Trophoblast cell (in vitro differentiated cells and primary cell): ENCODE data around the gene BCOR.
A peak's percentile ranks its signal among the peaks of the same experiment; 100 is the strongest.

Experiments used
- DNase-seq, 2 donors: peaks; one replicate each; pipeline ENCODE4 v3.0.0-alpha.2; 2016
- H2AFZ ChIP-seq: 2 replicates; pipeline ENCODE4 v1.6.1; 2013; ENCODE audit warnings: low read length, moderate library complexity, mild to moderate bottlenecking; ENCODE audit not compliant: insufficient read depth, poor library complexity
- H2AK5ac ChIP-seq: 2 replicates; pipeline ENCODE4 v1.6.1; 2013; ENCODE audit warnings: mild to moderate bottlenecking, low read length
- H2BK120ac ChIP-seq: 2 replicates; pipeline ENCODE4 v1.6.1; 2013; ENCODE audit warnings: low read length, mild to moderate bottlenecking, moderate library complexity; ENCODE audit not compliant: insufficient read depth, poor library complexity
- H2BK12ac ChIP-seq: 2 replicates; pipeline ENCODE4 v1.6.1; 2013; ENCODE audit warnings: mild to moderate bottlenecking, low read length, moderate library complexity
- H2BK5ac ChIP-seq: 2 replicates; pipeline ENCODE4 v1.6.1; 2013; ENCODE audit warnings: low read length, low read depth, moderate library complexity, mild to moderate bottlenecking; ENCODE audit not compliant: poor library complexity
- H3K14ac ChIP-seq: 2 replicates; pipeline ENCODE4 v1.6.1; 2013; ENCODE audit warnings: mild to moderate bottlenecking, low read length
- H3K18ac ChIP-seq: 2 replicates; pipeline ENCODE4 v1.6.1; 2013; ENCODE audit warnings: mild to moderate bottlenecking, low read length
- H3K23ac ChIP-seq: 2 replicates; pipeline ENCODE4 v1.6.1; 2013; ENCODE audit warnings: low read length
- H3K27ac ChIP-seq: 2 replicates; pipeline ENCODE4 v1.5.1; 2013; ENCODE audit warnings: low read depth, mild to moderate bottlenecking, inconsistent platforms, low read length, moderate library complexity
- H3K27me3 ChIP-seq: 2 replicates; pipeline ENCODE4 v1.6.1; 2013; ENCODE audit warnings: inconsistent platforms, mild to moderate bottlenecking, low read length, moderate library complexity; ENCODE audit not compliant: insufficient read depth
- H3K36me3 ChIP-seq, 2 experiments: 1 replicate in 1 of 2; 2 replicates in 1 of 2; pipeline ENCODE4 v1.6.1; 2013; ENCODE audit warnings: low read length in 2 of 2, mild to moderate bottlenecking in 2 of 2, moderate library complexity in 1 of 2; ENCODE audit not compliant: insufficient read depth in 2 of 2, control insufficient read depth in 1 of 2
- H3K4ac ChIP-seq: 2 replicates; pipeline ENCODE4 v1.6.1; 2013; ENCODE audit warnings: low read depth, mild to moderate bottlenecking, low read length, moderate library complexity
- H3K4me1 ChIP-seq, 2 experiments: 1 replicate in 1 of 2; 2 replicates in 1 of 2; pipeline ENCODE4 v1.6.1; 2013; ENCODE audit warnings: low read length in 2 of 2, mild to moderate bottlenecking in 2 of 2, moderate library complexity in 1 of 2; ENCODE audit not compliant: insufficient read depth in 2 of 2, control insufficient read depth in 1 of 2
- H3K4me2 ChIP-seq: 2 replicates; pipeline ENCODE4 v1.6.1; 2013; ENCODE audit warnings: inconsistent platforms, mild to moderate bottlenecking, low read length, moderate library complexity
- H3K4me3 ChIP-seq: 2 replicates; pipeline ENCODE4 v1.5.1; 2013; ENCODE audit warnings: mild to moderate bottlenecking, low read depth, low read length, inconsistent platforms
- H3K79me1 ChIP-seq: one replicate; pipeline ENCODE4 v1.6.1; 2013; ENCODE audit warnings: low read length
- H3K79me2 ChIP-seq: 2 replicates; pipeline ENCODE4 v1.6.1; 2013; ENCODE audit warnings: low read length, mild to moderate bottlenecking; ENCODE audit not compliant: control insufficient read depth, insufficient read depth, poor library complexity
- H3K9ac ChIP-seq: 2 replicates; pipeline ENCODE4 v1.6.1; 2013; ENCODE audit warnings: mild to moderate bottlenecking, low read length
- H3K9me3 ChIP-seq: 2 replicates; pipeline ENCODE4 v1.6.1; 2013; ENCODE audit warnings: low read depth, mild to moderate bottlenecking, control low read depth, inconsistent platforms, low read length; ENCODE audit not compliant: insufficient read depth
- H4K12ac ChIP-seq: 2 replicates; pipeline ENCODE4 v1.6.1; 2013; ENCODE audit warnings: low read depth, mild to moderate bottlenecking, low read length, moderate library complexity
- H4K8ac ChIP-seq: 2 replicates; pipeline ENCODE4 v1.6.1; 2013; ENCODE audit warnings: low read depth, mild to moderate bottlenecking, low read length, moderate library complexity
- H4K91ac ChIP-seq: one replicate; pipeline ENCODE4 v1.6.1; 2013; ENCODE audit warnings: low read depth, mild to moderate bottlenecking, low read length, moderate library complexity
- WGBS: extraction: QIAGEN DNeasy Blood & Tissue Kit; methylation state at CpG from one replicate; pipeline ENCODE4 v1.1.7; 2013; ENCODE audit warnings: missing lambda C conversion rate; ENCODE audit not compliant: insufficient read length, insufficient coverage; ENCODE audit errors: extremely low coverage; 5-methylcytosine and 5-hydroxymethylcytosine counted together

Gene BCOR

DNA sequence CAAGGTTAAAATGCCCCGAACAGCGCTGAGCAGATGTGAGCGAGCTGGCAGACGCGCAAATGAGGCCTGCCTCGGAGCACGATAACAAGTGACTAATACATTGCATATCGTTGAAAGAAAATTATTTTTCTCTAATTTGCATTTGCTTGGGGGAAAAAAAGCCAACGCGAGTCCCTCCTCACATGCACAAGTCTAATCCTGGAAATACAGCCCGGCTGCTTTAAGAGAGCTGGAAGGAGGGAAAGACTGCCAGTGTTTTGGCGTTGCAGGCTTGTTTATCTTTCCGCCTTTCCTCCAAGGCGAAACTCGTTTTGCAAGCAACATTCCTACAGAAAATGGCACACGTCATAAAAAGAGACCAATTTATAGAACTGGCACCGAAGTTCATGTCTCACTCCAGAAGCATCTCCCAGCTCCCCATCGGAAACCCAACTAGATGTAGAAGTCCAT lies 12.6 kb downstream of the BCOR start:
- Histone ChIP-seq H3K79me2 (peaks cover 3% of the 10 kb centered on the region), H3K27me3 (no peaks in the 10 kb centered on the region), H3K14ac (no peak overlapping the region), H3K18ac (no peak overlapping the region), H3K4ac (no peak overlapping the region), H3K36me3 (peaks cover 0 to 1% of the 10 kb centered on the region in 2 experiments), H3K9me3 (no peaks in the 10 kb centered on the region), H4K91ac (no peak overlapping the region), H4K12ac (no peak overlapping the region), H3K79me1 (peaks cover 10% of the 10 kb centered on the region), H3K9ac (no peak overlapping the region), H2BK5ac (no peak overlapping the region), H3K27ac (no peak overlapping the region), H2AK5ac (no peak overlapping the region), H2AFZ (no peak overlapping the region), H3K4me1 (peaks cover 32 to 40% of the 10 kb centered on the region in 2 experiments), H4K8ac (peak overlapping the region; percentile 47), H2BK120ac (no peak overlapping the region), H3K4me2 (peak overlapping the region; percentile 5), H3K23ac (no peak overlapping the region), H2BK12ac (no peak overlapping the region), H3K4me3 (no peak overlapping the region)
- peak; percentile 15 to 73 for DNase-seq
- WGBS = no CpG with 5 or more reads among the region's 18 CpGs

DNA sequence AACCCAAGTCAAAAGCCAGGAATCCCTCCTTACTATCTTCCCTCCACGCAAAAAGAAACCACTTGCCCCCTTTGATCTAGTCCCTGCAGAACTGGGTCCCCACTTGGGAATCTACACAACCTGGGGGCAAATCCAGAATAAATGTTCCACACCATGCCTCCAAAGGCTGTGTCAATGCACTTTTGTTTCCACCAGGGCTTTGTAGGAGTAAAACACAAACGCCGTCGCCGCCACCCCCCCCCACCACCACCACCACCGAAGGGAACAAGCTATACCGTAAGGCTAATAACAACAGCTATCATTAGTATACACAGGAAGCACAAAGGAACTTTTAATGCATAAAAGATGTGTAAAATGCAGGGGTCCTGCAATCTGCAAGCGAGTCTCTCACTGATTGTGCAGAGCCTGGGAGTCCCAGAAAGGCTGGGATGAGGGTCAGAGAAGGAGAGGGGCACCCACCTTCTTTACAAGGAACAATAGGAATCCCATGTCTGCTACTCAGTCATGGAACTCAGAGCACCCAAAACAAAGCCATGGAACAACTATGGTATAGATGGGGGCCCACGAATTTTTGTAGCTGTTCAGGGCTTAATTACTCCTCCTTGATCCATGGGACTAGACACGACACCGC lies 13.2 kb downstream of the BCOR start:
- no CpG with 5 or more reads among the region's 11 CpGs for WGBS
- H2BK120ac ChIP-seq = no peak overlapping the region
- no peaks in the 10 kb centered on the region for H3K27me3 ChIP-seq

DNA sequence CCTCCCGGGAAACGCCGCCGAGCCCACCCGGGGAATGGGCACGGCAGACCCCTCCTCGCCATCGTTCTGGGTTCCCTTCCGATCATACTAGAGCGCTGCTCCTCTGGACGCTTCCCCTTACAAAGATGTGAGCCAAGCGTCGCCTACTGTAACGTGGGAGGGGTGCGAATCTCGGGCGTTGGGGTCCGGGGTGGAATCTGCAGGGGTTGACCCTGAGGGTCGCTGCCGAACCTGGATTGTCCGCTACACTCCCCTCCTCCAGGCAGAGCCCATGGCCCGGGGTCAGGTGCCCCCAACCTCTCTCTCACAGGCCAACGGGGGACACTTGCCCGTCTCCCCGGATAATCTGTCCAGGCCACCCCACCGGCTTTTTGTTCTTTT lies 13.8 kb downstream of the BCOR start:
- H3K36me3 ChIP-seq = peaks cover 0 to 1% of the 10 kb centered on the region in 2 experiments
- no peak overlapping the region for H2BK12ac ChIP-seq
- H3K4me2 ChIP-seq = peak overlapping the region; percentile 83
- no peak overlapping the region for H3K27ac ChIP-seq
- no peak overlapping the region for H2AK5ac ChIP-seq
- WGBS = no CpG with 5 or more reads among the region's 26 CpGs
- H3K9ac ChIP-seq = no peak overlapping the region
- H3K9me3 ChIP-seq = no peaks in the 10 kb centered on the region
- no peak overlapping the region for H3K23ac ChIP-seq
- H3K4me3 ChIP-seq = no peak overlapping the region
- no peak overlapping the region for H3K18ac ChIP-seq
- H3K4ac ChIP-seq = peak overlapping the region; percentile 47
- no peaks in the 10 kb centered on the region for H3K27me3 ChIP-seq
- H3K79me2 ChIP-seq = peaks cover 3% of the 10 kb centered on the region
- no peak overlapping the region for H3K14ac ChIP-seq
- H3K4me1 ChIP-seq = peaks cover 29 to 38% of the 10 kb centered on the region in 2 experiments
- no peak overlapping the region for H4K8ac ChIP-seq
- H2AFZ ChIP-seq = no peak overlapping the region
- H3K79me1 ChIP-seq = peaks cover 8% of the 10 kb centered on the region
- H2BK120ac ChIP-seq = no peak overlapping the region
- peak overlapping the region; percentile 55 for H4K91ac ChIP-seq
- no peak overlapping the region for H2BK5ac ChIP-seq
- peak overlapping the region; percentile 18 for H4K12ac ChIP-seq
- no peak for DNase-seq

More for the DNA sequence above, 13.2 kb downstream of the BCOR start:
- no peak overlapping the region for H3K18ac ChIP-seq
- no peak overlapping the region for H2AK5ac ChIP-seq
- H3K9me3 ChIP-seq = no peaks in the 10 kb centered on the region
- H3K4me2 ChIP-seq = no peak overlapping the region
- no peak overlapping the region for H3K23ac ChIP-seq
- H2BK5ac ChIP-seq = no peak overlapping the region
- H3K36me3 ChIP-seq = peaks cover 0 to 1% of the 10 kb centered on the region in 2 experiments
- peaks cover 8% of the 10 kb centered on the region for H3K79me1 ChIP-seq
- peaks cover 29 to 38% of the 10 kb centered on the region in 2 experiments for H3K4me1 ChIP-seq
- no peak overlapping the region for H3K4ac ChIP-seq
- H3K4me3 ChIP-seq = no peak overlapping the region
- H3K27ac ChIP-seq = no peak overlapping the region
- H3K14ac ChIP-seq = no peak overlapping the region
- no peak overlapping the region for H2BK12ac ChIP-seq
- no peak overlapping the region for H2AFZ ChIP-seq
- peak overlapping the region; percentile 47 for H4K8ac ChIP-seq
- no peak overlapping the region for H4K91ac ChIP-seq
- no peak overlapping the region for H3K9ac ChIP-seq
- H3K79me2 ChIP-seq = peaks cover 3% of the 10 kb centered on the region
- no peak for DNase-seq
- no peak overlapping the region for H4K12ac ChIP-seq

DNA sequence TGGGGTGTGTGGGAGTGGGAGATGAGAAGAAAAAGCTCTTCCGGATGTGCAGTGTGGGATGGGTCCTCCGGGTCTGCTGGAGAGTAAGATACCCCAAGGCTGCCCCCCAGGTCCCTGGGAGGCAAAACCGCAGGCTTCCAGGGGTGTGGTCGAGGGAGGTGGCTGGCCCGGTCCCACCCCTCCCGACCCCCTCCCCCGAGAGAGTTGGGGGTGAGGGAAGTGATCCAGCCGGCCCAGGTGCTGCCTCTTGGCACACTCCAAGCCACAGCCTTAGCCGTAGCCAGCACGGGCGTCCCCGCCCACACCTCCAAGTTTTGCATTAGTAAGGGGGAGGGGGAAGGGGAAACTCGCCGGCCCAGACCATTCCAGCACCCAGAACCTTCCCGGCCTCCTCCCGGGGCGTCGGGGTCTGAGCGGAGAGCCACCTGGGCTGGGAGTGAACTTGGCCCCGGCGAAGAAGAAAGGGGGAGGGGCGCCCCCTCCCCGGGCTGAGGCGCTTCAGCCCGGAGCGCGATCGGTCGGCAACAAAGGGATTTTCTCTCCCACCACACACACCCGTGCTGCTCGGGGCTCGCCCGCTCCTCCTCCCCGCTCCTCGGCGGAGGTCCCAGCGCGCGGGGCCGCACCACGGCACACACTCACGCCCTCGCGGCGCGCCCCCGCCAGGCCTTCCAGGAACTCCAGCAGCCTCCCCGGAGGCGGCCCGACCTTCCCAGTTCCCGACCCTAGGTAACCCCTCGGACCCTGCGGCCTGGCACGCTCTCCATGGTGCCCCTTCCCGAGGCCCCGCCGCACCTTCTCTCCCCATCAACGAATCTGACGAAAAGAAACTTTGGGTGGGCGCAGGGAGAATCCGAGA lies 14.4 kb downstream of the BCOR start:
- H3K18ac ChIP-seq = peak overlapping the region; percentile 84
- peak overlapping the region; percentile 48 for H3K4me3 ChIP-seq
- no peak overlapping the region for H2AK5ac ChIP-seq
- no peaks in the 10 kb centered on the region for H3K27me3 ChIP-seq
- peak overlapping the region; percentile 47 for H3K4ac ChIP-seq
- no peak overlapping the region for H3K9ac ChIP-seq
- peak overlapping the region; percentile 55 for H4K91ac ChIP-seq
- no peak overlapping the region for H3K23ac ChIP-seq
- peaks cover 29 to 38% of the 10 kb centered on the region in 2 experiments for H3K4me1 ChIP-seq
- peaks cover 3% of the 10 kb centered on the region for H3K79me2 ChIP-seq
- no peak overlapping the region for H3K27ac ChIP-seq
- H2BK5ac ChIP-seq = no peak overlapping the region
- H2BK120ac ChIP-seq = no peak overlapping the region
- H2AFZ ChIP-seq = peak overlapping the region; percentile 63
- no peak for DNase-seq
- peak overlapping the region; percentile 38 for H4K8ac ChIP-seq
- H3K9me3 ChIP-seq = no peaks in the 10 kb centered on the region
- peaks cover 8% of the 10 kb centered on the region for H3K79me1 ChIP-seq
- no CpG with 5 or more reads among the region's 61 CpGs for WGBS
- H3K4me2 ChIP-seq = peak overlapping the region; percentile 83
- peaks cover 0 to 1% of the 10 kb centered on the region in 2 experiments for H3K36me3 ChIP-seq
- peak overlapping the region; percentile 22 for H2BK12ac ChIP-seq
- peak overlapping the region; percentile 56 for H3K14ac ChIP-seq
- H4K12ac ChIP-seq = no peak overlapping the region
